ENCODE results near the gene HCN3. TPM values are rescaled to one million over a fixed set of nuclear protein-coding genes. Genes with fewer than 3 reads are reported as not detected.

The HCN3 gene
- total and polyA plus RNA-seq, 2 of the 13 experiments (the other 11 are each of a cell fraction or from before 2014, with no cell fraction given) = 2.4 to 10.2 TPM

GRCh38 chr1:155324717-155325602 is 47.7 kb downstream of the HCN3 start (continued):
- no peak; the same call in 1 of the 2 replicates for TF ChIP-seq ZSCAN25 (CRISPR knock-in tag; IDR thresholded peaks at IDR 0.05)
- TF ChIP-seq SMAD9 (CRISPR knock-in tag; IDR thresholded peaks at IDR 0.05) = no peak; the same call in 1 of the 2 replicates
- TF ChIP-seq MXD4 (CRISPR knock-in tag; IDR thresholded peaks at IDR 0.05) = no peak
- no peak; the same call in 1 of the 2 replicates for TF ChIP-seq ZNF546 (CRISPR knock-in tag; conservative IDR thresholded peaks at IDR 0.05)
- TF ChIP-seq ZNF672 (CRISPR knock-in tag; IDR thresholded peaks at IDR 0.05) = no peak
- no peak; the same call in 1 of the 2 replicates for TF ChIP-seq HIVEP1 (CRISPR knock-in tag; IDR thresholded peaks at IDR 0.05)
- no peak for TF ChIP-seq ZNF496 (CRISPR knock-in tag; IDR thresholded peaks at IDR 0.05; ENCODE audit: insufficient replicate concordance)
- peak; percentile 61 for TF ChIP-seq STAG1 (CRISPR knock-in tag; IDR thresholded peaks at IDR 0.05)
- peak; percentile 20; the same call in 1 of the 2 replicates for TF ChIP-seq SALL2 (CRISPR knock-in tag; IDR thresholded peaks at IDR 0.05)
- no peak for TF ChIP-seq SATB2 (CRISPR knock-in tag; IDR thresholded peaks at IDR 0.05)
- TF ChIP-seq ZNF605 (CRISPR knock-in tag; IDR thresholded peaks at IDR 0.05) = no peak; the same call in 1 of the 2 replicates
- TF ChIP-seq NONO (IDR thresholded peaks at IDR 0.05) = no peak
- TF ChIP-seq NONO (CRISPR knock-in tag; conservative IDR thresholded peaks at IDR 0.05) = 0 out of 2 replicates have a peak, but pooled peaks have one; percentile 12
- no peak for TF ChIP-seq GPN1 (CRISPR knock-in tag; IDR thresholded peaks at IDR 0.05; ENCODE audit: borderline replicate concordance)
- TF ChIP-seq KDM1A (CRISPR knock-in tag; IDR thresholded peaks at IDR 0.05) = no peak
- TF ChIP-seq FOXO4 (CRISPR knock-in tag; conservative IDR thresholded peaks at IDR 0.05) = no peak
- no peak for TF ChIP-seq NR2F6 (IDR thresholded peaks at IDR 0.05)
- TF ChIP-seq NR2F6 (CRISPR knock-in tag; IDR thresholded peaks at IDR 0.05) = no peak
- TF ChIP-seq ZFP36L2 (CRISPR knock-in tag; IDR thresholded peaks at IDR 0.05) = no peak
- TF ChIP-seq GTF3A (CRISPR knock-in tag; conservative IDR thresholded peaks at IDR 0.05) = no peak
- TF ChIP-seq, protein P1, sequence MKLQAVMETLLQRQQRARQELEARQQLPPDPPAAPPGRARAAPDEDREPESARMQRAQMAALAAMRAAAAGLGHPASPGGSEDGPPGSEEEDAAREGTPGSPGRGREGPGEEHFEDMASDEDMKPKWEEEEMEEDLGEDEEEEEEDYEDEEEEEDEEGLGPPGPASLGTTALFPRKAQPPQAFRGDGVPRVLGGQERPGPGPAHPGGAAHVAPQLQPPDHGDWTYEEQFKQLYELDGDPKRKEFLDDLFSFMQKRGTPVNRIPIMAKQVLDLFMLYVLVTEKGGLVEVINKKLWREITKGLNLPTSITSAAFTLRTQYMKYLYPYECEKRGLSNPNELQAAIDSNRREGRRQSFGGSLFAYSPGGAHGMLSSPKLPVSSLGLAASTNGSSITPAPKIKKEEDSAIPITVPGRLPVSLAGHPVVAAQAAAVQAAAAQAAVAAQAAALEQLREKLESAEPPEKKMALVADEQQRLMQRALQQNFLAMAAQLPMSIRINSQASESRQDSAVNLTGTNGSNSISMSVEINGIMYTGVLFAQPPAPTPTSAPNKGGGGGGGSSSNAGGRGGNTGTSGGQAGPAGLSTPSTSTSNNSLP (IDR thresholded peaks at IDR 0.05; ENCODE audit: low read depth, low read length) = no peak
- TF ChIP-seq HOXD1 (CRISPR knock-in tag; IDR thresholded peaks at IDR 0.05) = no peak
- TF ChIP-seq HNRNPK (IDR thresholded peaks at IDR 0.05; ENCODE audit: low read depth, low read length, poor library complexity, severe bottlenecking) = peak; percentile 46
- 0 out of 2 replicates have a peak, but pooled peaks have one; percentile 53 for TF ChIP-seq SNAI1 (CRISPR knock-in tag; IDR thresholded peaks at IDR 0.05; ENCODE audit: borderline replicate concordance)
- no peak for TF ChIP-seq ZFP1 (CRISPR knock-in tag; IDR thresholded peaks at IDR 0.05)
- TF ChIP-seq RORA (CRISPR knock-in tag; IDR thresholded peaks at IDR 0.05) = no peak
- TF ChIP-seq DPF2 (CRISPR knock-in tag; IDR thresholded peaks at IDR 0.05; ENCODE audit: borderline replicate concordance, low read depth) = no peak
- TF ChIP-seq POLR2AphosphoS5 (IDR thresholded peaks at IDR 0.05; ENCODE audit: low read depth, low read length) = no peak
- TF ChIP-seq MTF1 (CRISPR knock-in tag; IDR thresholded peaks at IDR 0.05) = no peak
- TF ChIP-seq PLRG1 (conservative IDR thresholded peaks at IDR 0.05) = no peak
- TF ChIP-seq MTA1 (CRISPR knock-in tag; IDR thresholded peaks at IDR 0.05; ENCODE audit: borderline replicate concordance) = no peak
- TF ChIP-seq NCOA2 (CRISPR knock-in tag; IDR thresholded peaks at IDR 0.05) = no peak
